Ishikawa (cell line): Measurements from ENCODE around the gene NANS.

Source experiments
- CEBPB ChIP-seq: IDR thresholded peaks from 2 replicates; pipeline ENCODE4 v1.6.1; 2012
- CREB1 ChIP-seq: IDR thresholded peaks from 2 replicates; pipeline ENCODE4 v1.6.1; 2012; ENCODE audit warnings: low read depth
- EGR1 ChIP-seq: IDR thresholded peaks from 2 replicates; pipeline ENCODE4 v1.6.1; 2012
- EP300 ChIP-seq: IDR thresholded peaks from 2 replicates; pipeline ENCODE4 v1.6.1; 2012; ENCODE audit warnings: borderline replicate concordance
- FOXM1 ChIP-seq: IDR thresholded peaks from 2 replicates; pipeline ENCODE4 v1.6.1; 2012; ENCODE audit warnings: low read depth, borderline replicate concordance
- NFIC ChIP-seq: IDR thresholded peaks from 2 replicates; pipeline ENCODE4 v1.6.1; 2012
- RAD21 ChIP-seq: IDR thresholded peaks from 2 replicates; pipeline ENCODE4 v1.6.1; 2012; ENCODE audit warnings: low read depth
- TAF1 ChIP-seq: IDR thresholded peaks from 2 replicates; pipeline ENCODE4 v1.6.1; 2012; ENCODE audit warnings: low read depth, mild to moderate bottlenecking
- TCF12 ChIP-seq: IDR thresholded peaks from 2 replicates; pipeline ENCODE4 v1.6.1; 2012; ENCODE audit warnings: low read depth
- TEAD4 ChIP-seq: IDR thresholded peaks from 2 replicates; pipeline ENCODE4 v1.6.1; 2012
- YY1 ChIP-seq: IDR thresholded peaks from 2 replicates; pipeline ENCODE4 v1.6.1; 2012; ENCODE audit warnings: low read depth
- ZBTB7A ChIP-seq: IDR thresholded peaks from 2 replicates; pipeline ENCODE4 v1.6.1; 2012; ENCODE audit warnings: low read depth
- TF ChIP-seq, protein P1 (sequence below): IDR thresholded peaks from 2 replicates; pipeline ENCODE4 v1.6.1; 2012; ENCODE audit warnings: low read depth, mild to moderate bottlenecking
- TF ChIP-seq, protein P2 (sequence below): IDR thresholded peaks from 2 replicates; pipeline ENCODE4 v1.6.1; 2012
- TF ChIP-seq, protein P3 (sequence below): IDR thresholded peaks from 2 replicates; pipeline ENCODE4 v1.6.1; 2012

The NANS gene

DNA sequence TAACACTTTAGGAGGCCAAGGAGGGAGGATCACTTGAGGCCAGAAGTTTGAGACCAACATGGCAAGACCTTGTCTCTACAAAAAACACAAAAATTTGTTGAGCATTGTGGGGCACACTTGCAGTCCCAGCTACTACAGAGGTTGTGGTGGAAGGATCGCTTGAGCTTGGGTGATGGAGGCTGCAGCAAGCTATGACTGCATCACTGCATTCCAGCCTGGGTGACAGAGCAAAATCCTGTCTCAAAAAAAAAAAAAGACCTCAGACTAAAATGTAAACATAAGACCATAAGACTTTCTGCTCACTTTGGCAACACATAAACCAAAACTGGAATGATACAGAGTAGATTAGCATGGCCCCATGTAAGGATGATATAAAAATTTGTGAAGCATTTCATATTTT is 24.6 kb upstream of the NANS start:
- TF ChIP-seq EGR1 (no peak), YY1 (no peak), NFIC (no peak), CEBPB (no peak), CREB1 (no peak), TCF12 (no peak), EP300 (no peak), TEAD4 (no peak), TAF1 (no peak)
- TF ChIP-seq, protein P1, sequence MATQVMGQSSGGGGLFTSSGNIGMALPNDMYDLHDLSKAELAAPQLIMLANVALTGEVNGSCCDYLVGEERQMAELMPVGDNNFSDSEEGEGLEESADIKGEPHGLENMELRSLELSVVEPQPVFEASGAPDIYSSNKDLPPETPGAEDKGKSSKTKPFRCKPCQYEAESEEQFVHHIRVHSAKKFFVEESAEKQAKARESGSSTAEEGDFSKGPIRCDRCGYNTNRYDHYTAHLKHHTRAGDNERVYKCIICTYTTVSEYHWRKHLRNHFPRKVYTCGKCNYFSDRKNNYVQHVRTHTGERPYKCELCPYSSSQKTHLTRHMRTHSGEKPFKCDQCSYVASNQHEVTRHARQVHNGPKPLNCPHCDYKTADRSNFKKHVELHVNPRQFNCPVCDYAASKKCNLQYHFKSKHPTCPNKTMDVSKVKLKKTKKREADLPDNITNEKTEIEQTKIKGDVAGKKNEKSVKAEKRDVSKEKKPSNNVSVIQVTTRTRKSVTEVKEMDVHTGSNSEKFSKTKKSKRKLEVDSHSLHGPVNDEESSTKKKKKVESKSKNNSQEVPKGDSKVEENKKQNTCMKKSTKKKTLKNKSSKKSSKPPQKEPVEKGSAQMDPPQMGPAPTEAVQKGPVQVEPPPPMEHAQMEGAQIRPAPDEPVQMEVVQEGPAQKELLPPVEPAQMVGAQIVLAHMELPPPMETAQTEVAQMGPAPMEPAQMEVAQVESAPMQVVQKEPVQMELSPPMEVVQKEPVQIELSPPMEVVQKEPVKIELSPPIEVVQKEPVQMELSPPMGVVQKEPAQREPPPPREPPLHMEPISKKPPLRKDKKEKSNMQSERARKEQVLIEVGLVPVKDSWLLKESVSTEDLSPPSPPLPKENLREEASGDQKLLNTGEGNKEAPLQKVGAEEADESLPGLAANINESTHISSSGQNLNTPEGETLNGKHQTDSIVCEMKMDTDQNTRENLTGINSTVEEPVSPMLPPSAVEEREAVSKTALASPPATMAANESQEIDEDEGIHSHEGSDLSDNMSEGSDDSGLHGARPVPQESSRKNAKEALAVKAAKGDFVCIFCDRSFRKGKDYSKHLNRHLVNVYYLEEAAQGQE: no peak
- TF ChIP-seq, protein P2, sequence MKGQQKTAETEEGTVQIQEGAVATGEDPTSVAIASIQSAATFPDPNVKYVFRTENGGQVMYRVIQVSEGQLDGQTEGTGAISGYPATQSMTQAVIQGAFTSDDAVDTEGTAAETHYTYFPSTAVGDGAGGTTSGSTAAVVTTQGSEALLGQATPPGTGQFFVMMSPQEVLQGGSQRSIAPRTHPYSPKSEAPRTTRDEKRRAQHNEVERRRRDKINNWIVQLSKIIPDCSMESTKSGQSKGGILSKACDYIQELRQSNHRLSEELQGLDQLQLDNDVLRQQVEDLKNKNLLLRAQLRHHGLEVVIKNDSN: no peak
- TF ChIP-seq, protein P3, sequence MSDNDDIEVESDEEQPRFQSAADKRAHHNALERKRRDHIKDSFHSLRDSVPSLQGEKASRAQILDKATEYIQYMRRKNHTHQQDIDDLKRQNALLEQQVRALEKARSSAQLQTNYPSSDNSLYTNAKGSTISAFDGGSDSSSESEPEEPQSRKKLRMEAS: no peak

DNA sequence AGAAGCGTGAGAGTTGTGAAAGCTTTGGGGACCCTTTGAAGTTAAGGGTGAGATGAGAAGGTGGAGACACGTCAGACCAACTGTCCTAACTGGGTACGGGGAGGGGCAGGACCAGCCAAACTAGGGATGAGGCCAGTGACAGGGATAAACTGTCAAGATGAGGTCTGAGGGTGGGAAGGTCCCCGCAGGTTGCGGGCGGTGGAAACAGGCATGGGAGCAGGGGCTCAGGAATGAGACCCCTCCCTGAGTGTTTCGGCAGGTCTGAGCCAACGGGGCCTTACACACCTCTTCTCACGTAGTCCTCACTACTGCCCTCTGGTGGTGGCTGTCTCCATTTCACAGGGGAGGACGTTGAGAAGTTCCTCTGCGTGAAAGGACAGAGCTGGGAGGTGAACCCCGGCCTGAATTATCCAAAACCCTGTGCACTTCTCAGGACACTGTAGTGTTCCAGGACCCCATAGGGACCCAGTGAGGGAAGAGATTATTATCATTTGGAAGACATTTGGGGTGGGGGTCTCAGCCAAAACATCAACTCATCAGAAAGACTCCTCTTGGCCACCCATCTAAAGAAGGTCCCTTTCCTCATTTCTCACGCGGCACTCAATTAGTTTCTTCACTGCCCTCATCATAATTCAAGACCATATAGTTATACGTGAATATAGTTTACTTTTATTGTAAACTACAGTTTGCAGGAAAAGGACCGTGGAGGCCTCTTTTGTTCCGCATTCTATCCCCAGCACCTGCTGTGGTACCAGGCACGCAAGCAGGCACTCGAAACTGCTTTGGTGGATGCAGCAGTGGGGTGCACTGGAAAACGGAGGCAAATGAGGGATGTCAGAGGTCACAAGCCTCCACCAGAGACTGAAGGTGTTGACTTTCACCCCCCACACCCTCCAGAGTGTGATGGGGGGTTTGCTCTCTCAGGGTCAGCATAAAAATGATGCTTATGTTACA is 21.7 kb upstream of the NANS start:
- TF ChIP-seq EP300 (no peak), RAD21 (peak; percentile 47), NFIC (no peak)

DNA sequence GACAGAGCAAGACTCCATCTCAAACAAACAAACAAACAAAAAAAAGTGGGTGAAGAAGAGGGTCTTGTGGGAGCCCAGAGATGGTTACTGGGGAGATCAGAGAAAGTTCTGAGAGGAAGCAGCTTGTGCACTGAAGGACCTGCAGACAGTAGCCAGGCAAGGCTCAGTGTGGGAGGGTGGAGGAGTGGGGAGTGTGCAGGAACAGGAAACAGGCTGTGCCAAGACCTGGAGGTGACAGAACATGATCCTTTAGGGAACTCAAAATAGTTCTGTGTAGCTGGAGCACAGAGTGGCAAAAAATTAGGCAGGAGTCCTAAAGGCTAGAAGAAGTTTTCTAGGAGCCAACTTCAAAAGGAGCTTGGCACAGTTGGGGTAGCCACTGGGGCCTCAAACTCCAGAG is 19.2 kb upstream of the NANS start:
- no peak for TF ChIP-seq EGR1
- peak; percentile 27; the same call in 1 of the 2 replicates for TF ChIP-seq NFIC

DNA sequence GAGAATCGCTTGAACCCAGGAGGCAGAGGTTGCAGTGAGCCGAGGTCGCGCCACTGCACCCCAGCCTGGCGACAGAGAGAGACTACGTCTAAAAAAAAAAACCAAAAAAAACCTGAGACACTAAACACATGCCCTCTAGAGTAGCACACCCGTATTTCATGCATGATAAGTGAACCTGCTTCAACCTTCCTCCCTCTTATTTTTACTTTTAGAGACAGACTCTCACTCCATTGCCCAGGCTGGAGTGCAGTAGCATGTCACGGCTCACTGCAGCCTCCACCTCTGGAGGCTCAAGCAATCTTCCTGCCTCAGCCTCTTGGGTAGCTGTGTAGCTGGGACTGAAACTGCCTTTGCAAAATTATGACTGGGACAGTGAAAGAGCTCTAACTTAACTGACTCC is 17.6 kb upstream of the NANS start:
- TF ChIP-seq, protein P3: no peak
- TF ChIP-seq RAD21 (no peak), EGR1 (no peak)

DNA sequence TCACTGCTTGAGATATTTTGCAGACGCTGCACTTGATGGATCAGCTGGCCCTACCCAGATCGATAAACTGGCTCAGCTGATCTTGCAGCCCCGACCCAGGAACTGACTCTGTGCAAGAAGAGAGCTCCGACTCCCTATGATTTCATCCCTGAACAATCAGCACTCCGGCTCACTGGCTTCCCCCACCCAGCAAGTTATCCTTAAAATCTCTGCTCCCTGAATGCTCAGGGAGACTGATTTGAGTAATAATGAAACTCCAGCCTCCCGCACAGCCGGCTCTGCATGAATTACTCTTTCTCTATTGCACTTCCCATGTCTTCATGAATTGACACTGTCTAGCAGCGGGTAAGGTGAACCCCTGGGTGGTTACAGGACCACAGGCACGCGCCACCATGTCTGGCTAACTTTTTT is 16.9 kb upstream of the NANS start:
- TF ChIP-seq TCF12 (no peak), TEAD4 (no peak), CEBPB (no peak), TAF1 (no peak), YY1 (no peak), RAD21 (no peak), NFIC (no peak), CREB1 (no peak), FOXM1 (no peak), EGR1 (no peak), ZBTB7A (no peak), EP300 (no peak)
- TF ChIP-seq, protein P3: no peak
- TF ChIP-seq, protein P1: no peak
- TF ChIP-seq, protein P2: no peak

DNA sequence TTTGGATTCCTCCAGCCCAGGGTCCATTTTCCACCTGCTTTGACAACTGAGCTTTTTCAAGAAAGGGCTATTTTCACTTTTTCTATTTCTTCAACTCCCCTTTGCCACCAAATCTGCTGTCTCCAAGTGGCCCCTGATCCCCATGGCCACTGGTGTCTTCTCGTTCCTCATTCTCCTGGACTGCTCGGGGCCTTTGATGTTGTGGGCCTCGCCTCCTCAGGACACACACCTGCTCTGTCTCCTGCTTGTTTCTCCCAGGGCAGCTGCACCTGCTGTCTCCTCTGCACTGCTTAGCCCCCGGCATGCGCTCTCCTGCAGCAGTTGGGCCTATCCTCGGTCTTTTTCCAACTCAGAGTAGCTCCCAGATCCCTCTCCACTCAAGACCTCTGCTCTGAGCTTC is 16.3 kb upstream of the NANS start:
- TF ChIP-seq CEBPB (no peak), RAD21 (no peak), TCF12 (no peak), CREB1 (no peak), ZBTB7A (no peak), YY1 (no peak), EGR1 (no peak), TEAD4 (no peak), FOXM1 (no peak), TAF1 (no peak)
- TF ChIP-seq, protein P1: no peak
- TF ChIP-seq, protein P2: no peak
